ENCODE data around the gene OR5M3. TPM values are rescaled to one million over a fixed set of nuclear protein-coding genes. Genes with fewer than 3 reads are reported as not detected.

OR5M3 gene
- total RNA-seq, 1 experiment from 2014 or later, result not detected

DNA sequence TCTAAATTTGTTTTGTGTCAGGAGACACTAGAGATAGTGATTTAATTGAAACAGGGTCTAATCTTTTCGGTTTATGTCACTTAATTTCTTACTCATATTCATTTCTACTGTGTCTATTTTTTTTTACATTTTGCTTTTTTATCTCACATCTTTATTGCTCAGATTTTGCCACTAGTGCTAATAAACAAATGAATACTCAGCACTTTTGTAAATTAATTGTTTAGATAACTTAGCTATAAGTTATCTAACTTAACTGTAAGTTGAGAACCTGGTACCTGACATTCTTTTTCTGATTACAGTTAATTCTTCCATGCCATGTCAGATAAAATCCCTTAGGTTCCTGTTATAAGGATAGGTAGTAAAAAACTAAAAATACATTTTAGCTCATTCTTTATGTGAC is 40.1 kb upstream of the OR5M3 start:
- Mint-ChIP-seq H3K4me1 (no peaks in the 10 kb centered on the region), H3K4me3 (no peak overlapping the region), H3K9me3 (peaks cover 16% of the 10 kb centered on the region), H3K36me3 (no peaks in the 10 kb centered on the region), H3K27ac (no peak overlapping the region), H3K27me3 (ENCODE audit: low read depth) (peaks cover 4% of the 10 kb centered on the region)
- DNase-seq (ENCODE audit: low spot score) (no peak), ATAC-seq (no peak)
- TF ChIP-seq TP53 (CRISPR knock-in tag; IDR thresholded peaks at IDR 0.05), result no peak
- no peak for TF ChIP-seq GRHL2 (CRISPR knock-in tag; IDR thresholded peaks at IDR 0.05; ENCODE audit: insufficient replicate concordance, severe bottlenecking)
- TF ChIP-seq, protein P1, sequence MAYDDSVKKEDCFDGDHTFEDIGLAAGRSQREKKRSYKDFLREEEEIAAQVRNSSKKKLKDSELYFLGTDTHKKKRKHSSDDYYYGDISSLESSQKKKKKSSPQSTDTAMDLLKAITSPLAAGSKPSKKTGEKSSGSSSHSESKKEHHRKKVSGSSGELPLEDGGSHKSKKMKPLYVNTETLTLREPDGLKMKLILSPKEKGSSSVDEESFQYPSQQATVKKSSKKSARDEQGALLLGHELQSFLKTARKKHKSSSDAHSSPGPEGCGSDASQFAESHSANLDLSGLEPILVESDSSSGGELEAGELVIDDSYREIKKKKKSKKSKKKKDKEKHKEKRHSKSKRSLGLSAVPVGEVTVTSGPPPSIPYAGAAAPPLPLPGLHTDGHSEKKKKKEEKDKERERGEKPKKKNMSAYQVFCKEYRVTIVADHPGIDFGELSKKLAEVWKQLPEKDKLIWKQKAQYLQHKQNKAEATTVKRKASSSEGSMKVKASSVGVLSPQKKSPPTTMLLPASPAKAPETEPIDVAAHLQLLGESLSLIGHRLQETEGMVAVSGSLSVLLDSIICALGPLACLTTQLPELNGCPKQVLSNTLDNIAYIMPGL (CRISPR knock-in tag; IDR thresholded peaks at IDR 0.05), result no peak
- TF ChIP-seq CREM (CRISPR knock-in tag; IDR thresholded peaks at IDR 0.05), result no peak
- no peak for TF ChIP-seq FOXJ3 (CRISPR knock-in tag; IDR thresholded peaks at IDR 0.05; ENCODE audit: borderline replicate concordance)
- no peak for TF ChIP-seq RELA (CRISPR knock-in tag; IDR thresholded peaks at IDR 0.05; ENCODE audit: borderline replicate concordance)
- TF ChIP-seq, protein P2, sequence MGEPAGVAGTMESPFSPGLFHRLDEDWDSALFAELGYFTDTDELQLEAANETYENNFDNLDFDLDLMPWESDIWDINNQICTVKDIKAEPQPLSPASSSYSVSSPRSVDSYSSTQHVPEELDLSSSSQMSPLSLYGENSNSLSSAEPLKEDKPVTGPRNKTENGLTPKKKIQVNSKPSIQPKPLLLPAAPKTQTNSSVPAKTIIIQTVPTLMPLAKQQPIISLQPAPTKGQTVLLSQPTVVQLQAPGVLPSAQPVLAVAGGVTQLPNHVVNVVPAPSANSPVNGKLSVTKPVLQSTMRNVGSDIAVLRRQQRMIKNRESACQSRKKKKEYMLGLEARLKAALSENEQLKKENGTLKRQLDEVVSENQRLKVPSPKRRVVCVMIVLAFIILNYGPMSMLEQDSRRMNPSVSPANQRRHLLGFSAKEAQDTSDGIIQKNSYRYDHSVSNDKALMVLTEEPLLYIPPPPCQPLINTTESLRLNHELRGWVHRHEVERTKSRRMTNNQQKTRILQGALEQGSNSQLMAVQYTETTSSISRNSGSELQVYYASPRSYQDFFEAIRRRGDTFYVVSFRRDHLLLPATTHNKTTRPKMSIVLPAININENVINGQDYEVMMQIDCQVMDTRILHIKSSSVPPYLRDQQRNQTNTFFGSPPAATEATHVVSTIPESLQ (CRISPR knock-in tag; IDR thresholded peaks at IDR 0.05), result no peak
- no peak for TF ChIP-seq NFYB (CRISPR knock-in tag; conservative IDR thresholded peaks at IDR 0.05; ENCODE audit: low read depth)
- TF ChIP-seq, protein P3, sequence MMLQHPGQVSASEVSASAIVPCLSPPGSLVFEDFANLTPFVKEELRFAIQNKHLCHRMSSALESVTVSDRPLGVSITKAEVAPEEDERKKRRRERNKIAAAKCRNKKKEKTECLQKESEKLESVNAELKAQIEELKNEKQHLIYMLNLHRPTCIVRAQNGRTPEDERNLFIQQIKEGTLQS (CRISPR knock-in tag; conservative IDR thresholded peaks at IDR 0.05), result no peak
- TF ChIP-seq, protein P4, sequence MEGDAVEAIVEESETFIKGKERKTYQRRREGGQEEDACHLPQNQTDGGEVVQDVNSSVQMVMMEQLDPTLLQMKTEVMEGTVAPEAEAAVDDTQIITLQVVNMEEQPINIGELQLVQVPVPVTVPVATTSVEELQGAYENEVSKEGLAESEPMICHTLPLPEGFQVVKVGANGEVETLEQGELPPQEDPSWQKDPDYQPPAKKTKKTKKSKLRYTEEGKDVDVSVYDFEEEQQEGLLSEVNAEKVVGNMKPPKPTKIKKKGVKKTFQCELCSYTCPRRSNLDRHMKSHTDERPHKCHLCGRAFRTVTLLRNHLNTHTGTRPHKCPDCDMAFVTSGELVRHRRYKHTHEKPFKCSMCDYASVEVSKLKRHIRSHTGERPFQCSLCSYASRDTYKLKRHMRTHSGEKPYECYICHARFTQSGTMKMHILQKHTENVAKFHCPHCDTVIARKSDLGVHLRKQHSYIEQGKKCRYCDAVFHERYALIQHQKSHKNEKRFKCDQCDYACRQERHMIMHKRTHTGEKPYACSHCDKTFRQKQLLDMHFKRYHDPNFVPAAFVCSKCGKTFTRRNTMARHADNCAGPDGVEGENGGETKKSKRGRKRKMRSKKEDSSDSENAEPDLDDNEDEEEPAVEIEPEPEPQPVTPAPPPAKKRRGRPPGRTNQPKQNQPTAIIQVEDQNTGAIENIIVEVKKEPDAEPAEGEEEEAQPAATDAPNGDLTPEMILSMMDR (IDR thresholded peaks at IDR 0.05), result no peak
- no peak for TF ChIP-seq CREB1 (CRISPR knock-in tag; IDR thresholded peaks at IDR 0.05)
- no peak for TF ChIP-seq ZNF263 (CRISPR knock-in tag; IDR thresholded peaks at IDR 0.05; ENCODE audit: low read depth)
- TF ChIP-seq ZNF121 (CRISPR knock-in tag; IDR thresholded peaks at IDR 0.05), result no peak
- TF ChIP-seq, protein P5, sequence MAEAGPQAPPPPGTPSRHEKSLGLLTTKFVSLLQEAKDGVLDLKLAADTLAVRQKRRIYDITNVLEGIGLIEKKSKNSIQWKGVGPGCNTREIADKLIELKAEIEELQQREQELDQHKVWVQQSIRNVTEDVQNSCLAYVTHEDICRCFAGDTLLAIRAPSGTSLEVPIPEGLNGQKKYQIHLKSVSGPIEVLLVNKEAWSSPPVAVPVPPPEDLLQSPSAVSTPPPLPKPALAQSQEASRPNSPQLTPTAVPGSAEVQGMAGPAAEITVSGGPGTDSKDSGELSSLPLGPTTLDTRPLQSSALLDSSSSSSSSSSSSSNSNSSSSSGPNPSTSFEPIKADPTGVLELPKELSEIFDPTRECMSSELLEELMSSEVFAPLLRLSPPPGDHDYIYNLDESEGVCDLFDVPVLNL (CRISPR knock-in tag; IDR thresholded peaks at IDR 0.05; ENCODE audit: borderline replicate concordance, low read depth), result no peak
- no peak for TF ChIP-seq SOX15 (CRISPR knock-in tag; IDR thresholded peaks at IDR 0.05)
- no peak for TF ChIP-seq ESRRA (CRISPR knock-in tag; IDR thresholded peaks at IDR 0.05; ENCODE audit: borderline replicate concordance)
- TF ChIP-seq ZNF423 (CRISPR knock-in tag; IDR thresholded peaks at IDR 0.05), result no peak
- no peak for TF ChIP-seq GABPB1 (CRISPR knock-in tag; IDR thresholded peaks at IDR 0.05)
- no peak for TF ChIP-seq IRF2 (CRISPR knock-in tag; IDR thresholded peaks at IDR 0.05; ENCODE audit: borderline replicate concordance, low read depth)
- ChIA-PET POLR2A (no interaction called here), CTCF (interaction anchor here (1.0 kb wide), 1 partner anchor 11 kb away, joined by 3 read pairs; no protein-coding TSS in a partner anchor)

DNA sequence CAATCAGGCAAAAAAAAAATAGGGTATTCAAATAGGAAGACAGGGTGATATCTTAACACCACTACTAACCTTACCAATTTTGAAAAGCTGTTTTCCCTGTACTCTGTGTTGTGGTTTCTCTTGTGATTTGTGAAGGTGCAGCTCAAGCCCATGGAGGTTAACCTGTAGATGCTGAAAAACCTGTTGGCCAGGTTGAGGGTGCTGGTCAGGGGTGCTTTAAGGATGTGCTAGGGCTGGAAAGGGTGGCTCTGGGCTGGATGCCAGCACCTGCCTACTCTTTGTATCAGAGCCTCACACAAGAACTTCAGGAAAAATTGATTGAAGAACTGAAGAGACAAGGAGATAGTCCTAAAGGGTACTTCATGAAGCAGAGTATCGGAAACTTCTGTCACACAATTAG is 36.3 kb upstream of the OR5M3 start:
- TF ChIP-seq TP53 (CRISPR knock-in tag; IDR thresholded peaks at IDR 0.05), result no peak
- no peak for TF ChIP-seq ELF4 (CRISPR knock-in tag; IDR thresholded peaks at IDR 0.05; ENCODE audit: low read depth)
- TF ChIP-seq NFYB (CRISPR knock-in tag; conservative IDR thresholded peaks at IDR 0.05; ENCODE audit: low read depth), result no peak
- TF ChIP-seq ZNF671 (CRISPR knock-in tag; IDR thresholded peaks at IDR 0.05), result no peak
- ChIA-PET CTCF (no interaction called here), POLR2A (no interaction called here)
- H3K27me3 Mint-ChIP-seq (ENCODE audit: low read depth), result no peaks in the 10 kb centered on the region; the same call in 1 of the 2 replicates
- H3K4me1 Mint-ChIP-seq, result no peaks in the 10 kb centered on the region
- no peak overlapping the region for H3K4me3 Mint-ChIP-seq
- H3K36me3 Mint-ChIP-seq, result no peaks in the 10 kb centered on the region
- H3K9me3 Mint-ChIP-seq, result peaks cover 32% of the 10 kb centered on the region
- H3K27ac Mint-ChIP-seq, result no peak overlapping the region
- ATAC-seq (no peak), DNase-seq (ENCODE audit: low spot score) (no peak)
